Amniotic epithelial cell (primary cell): ENCODE measurements around the gene KCNIP1.
"Not testable (repeated sequence)": the region's sequence is repeated elsewhere in the genome, so short reads cannot be mapped to it uniquely, and the experiment has no call there.

Experiments used
- DNase-seq: peaks from one replicate; pipeline ENCODE4 v3.0.0-alpha.2; 2010; ENCODE audit warnings: low read depth

The KCNIP1 gene

GRCh38 chr5:170536525-170536924 lies 32.7 kb downstream of the KCNIP1 start:
- DNase-seq: no peak

- no peak for DNase-seq
These were observed 33.8 kb downstream of the KCNIP1 start for GRCh38 chr5:170537451-170538095.

- no peak for DNase-seq
These were observed 34.3 kb downstream of the KCNIP1 start for GRCh38 chr5:170538096-170538465.

- DNase-seq: no peak
These were observed 35.1 kb downstream of the KCNIP1 start for GRCh38 chr5:170538696-170539586.

- no peak for DNase-seq
These were observed 36.5 kb downstream of the KCNIP1 start for GRCh38 chr5:170540271-170540670.

GRCh38 chr5:170541146-170541769 lies 37.4 kb downstream of the KCNIP1 start:
- DNase-seq: no peak

GRCh38 chr5:170542691-170543293 lies 39.0 kb downstream of the KCNIP1 start:
- no peak for DNase-seq

- DNase-seq: no peak
These were observed 41.5 kb downstream of the KCNIP1 start for GRCh38 chr5:170545313-170545712.

- DNase-seq: no peak
These were observed 42.0 kb downstream of the KCNIP1 start for GRCh38 chr5:170545811-170546210.

GRCh38 chr5:170546282-170546681 lies 42.5 kb downstream of the KCNIP1 start:
- DNase-seq: no peak

- DNase-seq: not testable (repeated sequence)
These were observed 46.6 kb downstream of the KCNIP1 start for GRCh38 chr5:170550382-170550781.

- peak; percentile 73 for DNase-seq
These were observed 47.3 kb downstream of the KCNIP1 start for GRCh38 chr5:170551076-170551475.

GRCh38 chr5:170551622-170552021 lies 47.8 kb downstream of the KCNIP1 start:
- DNase-seq: no peak

- peak; percentile 98 for DNase-seq
These were observed 48.8 kb downstream of the KCNIP1 start for GRCh38 chr5:170552621-170553115.

GRCh38 chr5:170553218-170553617 lies 49.4 kb downstream of the KCNIP1 start:
- DNase-seq: no peak

- peak; percentile 83 for DNase-seq
These were observed 50.9 kb downstream of the KCNIP1 start for GRCh38 chr5:170554521-170555267.

GRCh38 chr5:170557314-170557713 lies 53.5 kb downstream of the KCNIP1 start:
- no peak for DNase-seq

- DNase-seq: no peak
These were observed 55.5 kb downstream of the KCNIP1 start for GRCh38 chr5:170559296-170559695.

- no peak for DNase-seq
These were observed 57.1 kb downstream of the KCNIP1 start for GRCh38 chr5:170560938-170561337.

- no peak for DNase-seq
These were observed 58.5 kb downstream of the KCNIP1 start for GRCh38 chr5:170562166-170562874.

GRCh38 chr5:170562875-170563228 lies 59.0 kb downstream of the KCNIP1 start:
- no peak for DNase-seq
